GM12872 (cell line): ENCODE measurements around the gene SAMD10.

Experiments
- CTCF ChIP-seq: IDR thresholded peaks from 3 replicates; pipeline ENCODE4 v1.5.1; 2011; ENCODE audit warnings: low read depth, mild to moderate bottlenecking, low read length, moderate library complexity; ENCODE audit not compliant: insufficient read depth

SAMD10 gene

GRCh38 chr20:63957004-63957689 is 22.3 kb downstream of the SAMD10 start:
- no peak for TF ChIP-seq CTCF

- no peak for TF ChIP-seq CTCF
Measured at GRCh38 chr20:63956664-63957003, 22.8 kb downstream of the SAMD10 start.

DNA sequence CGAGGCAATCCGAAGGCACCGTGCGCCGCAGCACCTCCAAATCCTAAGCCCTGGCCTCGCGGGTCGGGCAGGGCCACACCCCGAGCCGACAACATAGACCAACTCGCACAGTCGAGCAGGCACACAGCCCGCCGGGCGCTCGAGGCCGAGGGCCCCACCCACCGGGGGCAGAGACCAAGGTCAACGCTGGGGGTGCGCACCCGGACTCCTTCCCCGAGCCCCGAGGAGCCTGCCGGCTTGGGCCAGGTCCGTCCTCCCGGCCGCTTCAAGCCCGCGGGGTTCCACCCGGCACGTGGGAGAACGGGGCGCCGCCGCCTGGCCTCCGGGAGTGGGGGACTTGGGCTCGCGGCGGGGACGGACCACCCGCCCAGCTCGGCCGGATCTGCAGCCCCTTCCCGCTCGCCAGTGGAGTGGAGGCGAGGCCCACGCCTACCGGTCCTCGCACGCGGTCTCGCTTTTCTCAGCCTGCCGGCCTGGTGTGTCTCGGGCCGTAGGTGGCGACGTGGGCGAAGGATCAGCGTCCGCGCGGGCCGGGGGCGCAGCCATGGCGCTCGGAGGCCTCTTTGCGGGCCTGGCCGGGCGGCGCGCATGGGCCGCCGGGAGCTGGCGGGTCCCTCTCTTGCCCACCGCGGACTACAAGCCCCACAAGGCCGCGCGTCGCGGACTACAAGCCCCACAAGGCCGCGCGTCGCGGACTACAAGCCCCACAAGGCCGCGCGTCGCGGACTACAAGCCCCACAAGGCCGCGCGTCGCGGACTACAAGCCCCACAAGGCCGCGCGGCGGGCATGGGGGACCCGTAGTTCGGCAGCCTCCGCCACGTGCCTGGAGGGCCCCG is 23.4 kb downstream of the SAMD10 start, which contains the start of gene UCKL1:
Gene UCKL1, minus strand, starts transcription at position 590 of the 837 bp plus-strand sequence. Its CDS starts 44 bp downstream, at position 546.
- no peak for TF ChIP-seq CTCF

DNA sequence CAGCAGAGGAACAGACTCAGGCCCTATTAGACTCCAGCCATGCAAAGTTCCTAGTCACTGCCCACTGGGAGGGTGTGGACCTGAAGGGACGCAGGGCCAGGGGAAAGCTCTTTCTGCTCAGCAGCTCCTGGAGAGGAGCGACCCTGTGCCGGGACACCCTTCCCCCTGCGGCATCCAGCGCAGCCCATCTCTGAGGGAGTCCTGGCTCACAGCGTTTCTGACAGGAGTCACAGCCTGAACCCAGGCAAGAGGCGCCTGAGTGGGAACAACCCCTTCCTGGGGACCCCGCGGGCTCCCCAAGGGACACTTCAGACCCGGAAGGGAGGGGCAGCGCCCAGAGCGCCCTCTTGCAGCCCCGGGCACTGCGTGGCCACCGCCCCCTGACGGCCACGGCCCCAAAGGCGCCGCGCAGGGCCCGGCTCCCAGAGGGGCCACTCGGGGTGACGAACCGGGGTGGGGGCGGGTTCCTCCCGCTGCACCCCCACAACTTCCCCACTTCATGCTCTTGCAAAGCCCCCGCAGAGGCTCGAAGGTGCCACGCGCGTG is 24.1 kb downstream of the SAMD10 start:
- peak; percentile 44; the same call in 2 of the 3 replicates for TF ChIP-seq CTCF

DNA sequence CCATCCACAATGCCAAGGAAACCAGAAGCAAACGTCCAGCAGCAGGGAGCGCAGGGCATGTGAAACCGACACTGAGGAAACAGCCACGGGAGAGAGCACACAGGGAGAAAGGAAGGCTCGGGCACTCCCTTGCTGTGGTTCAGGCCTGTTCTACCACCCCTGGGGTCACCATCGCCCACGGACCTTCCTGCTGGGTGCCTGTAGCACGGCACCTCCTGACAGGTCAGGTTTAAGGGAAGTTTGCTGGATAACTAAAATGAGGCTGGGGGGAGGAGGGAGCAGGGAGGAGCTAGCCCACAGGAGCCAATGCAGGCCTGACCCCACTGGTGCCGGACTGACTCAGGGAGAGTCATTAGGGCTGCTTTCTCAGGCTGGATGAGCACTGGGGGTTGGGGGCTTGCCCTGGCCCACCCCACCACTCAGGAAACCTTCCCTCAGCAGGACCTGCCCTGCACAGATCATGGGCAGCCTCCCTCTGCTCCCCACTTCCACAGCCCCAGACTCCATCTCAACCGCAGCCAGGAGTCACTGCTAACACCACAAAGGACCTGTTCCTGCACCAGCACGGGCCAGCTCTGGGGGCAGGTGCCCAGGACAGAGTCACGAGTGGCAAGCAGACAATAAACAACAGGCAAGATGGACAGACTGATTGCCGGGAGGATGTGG is 25.5 kb downstream of the SAMD10 start:
- no peak for TF ChIP-seq CTCF

DNA sequence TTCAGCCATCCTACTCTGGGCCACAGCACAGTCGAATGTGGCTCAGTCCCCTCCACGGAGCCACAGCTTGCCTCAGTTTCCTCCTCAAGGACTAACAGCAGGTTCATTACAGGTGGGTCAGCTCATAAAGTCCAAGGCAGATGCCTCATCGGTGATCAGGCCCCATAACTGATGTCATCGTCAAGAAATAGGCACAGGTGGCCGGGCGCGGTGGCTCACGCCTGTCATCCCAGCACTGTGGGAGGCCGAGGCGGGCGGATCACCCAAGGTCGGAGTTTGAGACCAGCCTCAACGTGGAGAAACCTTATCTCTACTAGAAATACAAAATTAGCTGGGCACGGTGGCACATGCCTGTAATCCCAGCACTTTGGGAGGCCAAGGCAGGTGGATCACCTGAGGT is 26.7 kb downstream of the SAMD10 start:
- no peak for TF ChIP-seq CTCF

- TF ChIP-seq CTCF = no peak
Measured at GRCh38 chr20:63952210-63952535, 27.3 kb downstream of the SAMD10 start.
